Choroid plexus epithelial cell (primary cell): ENCODE measurements around the gene FGD2.

Experiments used
- DNase-seq: peaks from one replicate; pipeline ENCODE4 v3.0.0-alpha.2; 2010; ENCODE audit warnings: low read depth
- H3K4me3 ChIP-seq: 2 replicates; pipeline ENCODE4 v1.5.1; 2011; ENCODE audit warnings: low read depth, mild to moderate bottlenecking, control low read depth, low read length, moderate library complexity
- CTCF ChIP-seq: conservative IDR thresholded peaks from 2 replicates; pipeline ENCODE4 v1.5.1; 2011; ENCODE audit warnings: low read depth, mild to moderate bottlenecking, control low read depth, inconsistent platforms, low read length, moderate library complexity

Gene FGD2

GRCh38 chr6:36998723-36999038 lies 6.8 kb upstream of the FGD2 start:
- DNase-seq: no peak
- TF ChIP-seq CTCF: no peak
- H3K4me3 ChIP-seq: no peak overlapping the region

- no peak for DNase-seq
- TF ChIP-seq CTCF: no peak
- H3K4me3 ChIP-seq: no peak overlapping the region
These were observed 6.2 kb upstream of the FGD2 start for GRCh38 chr6:36999061-36999750.

- TF ChIP-seq CTCF: no peak
- DNase-seq: no peak
- H3K4me3 ChIP-seq: no peak overlapping the region
These were observed 5.7 kb upstream of the FGD2 start for GRCh38 chr6:36999751-37000125.

- TF ChIP-seq CTCF: no peak
- no peak for DNase-seq
- no peak overlapping the region for H3K4me3 ChIP-seq
These were observed 1.1 kb upstream of the FGD2 start for GRCh38 chr6:37004044-37004980.

GRCh38 chr6:37005827-37006567 lies 542 bp downstream of the FGD2 start:
- TF ChIP-seq CTCF: no peak
- DNase-seq: no peak
- H3K4me3 ChIP-seq: no peak overlapping the region

GRCh38 chr6:37006793-37007339 lies 1.4 kb downstream of the FGD2 start:
- no peak overlapping the region for H3K4me3 ChIP-seq

More at GRCh38 chr6:37006793-37007339, 1.4 kb downstream of the FGD2 start:
- DNase-seq: no peak
- TF ChIP-seq CTCF: no peak
